IPS-15b (cell line): ENCODE measurements around the gene ZNF710.
"Not testable (repeated sequence)": the region's sequence is repeated elsewhere in the genome, so short reads cannot be mapped to it uniquely, and the experiment has no call there.

Experiments used
- H3K27me3 ChIP-seq: one replicate; pipeline ENCODE4 v1.6.1; 2013; ENCODE audit warnings: low read length; ENCODE audit not compliant: control insufficient read depth, insufficient read depth
- H3K36me3 ChIP-seq: one replicate; pipeline ENCODE4 v1.6.1; 2013; ENCODE audit warnings: low read length; ENCODE audit not compliant: control insufficient read depth, insufficient read depth
- H3K4me1 ChIP-seq: one replicate; pipeline ENCODE4 v1.6.1; 2013; ENCODE audit warnings: mild to moderate bottlenecking, low read length; ENCODE audit not compliant: control insufficient read depth, insufficient read depth
- H3K4me3 ChIP-seq: one replicate; pipeline ENCODE4 v1.5.1; 2013; ENCODE audit warnings: low read depth, low read length
- H3K9ac ChIP-seq: one replicate; pipeline ENCODE4 v1.6.1; 2013; ENCODE audit warnings: low read depth, mild to moderate bottlenecking, low read length
- H3K9me3 ChIP-seq: one replicate; pipeline ENCODE4 v1.6.1; 2013; ENCODE audit warnings: mild to moderate bottlenecking, low read length; ENCODE audit not compliant: control insufficient read depth, insufficient read depth

ZNF710 gene

GRCh38 chr15:89976246-89976600 lies 24.9 kb upstream of the ZNF710 start:
- Histone ChIP-seq H3K4me3 (no peak overlapping the region), H3K9me3 (peaks cover 5% of the 10 kb centered on the region), H3K27me3 (peaks cover 9% of the 10 kb centered on the region)

DNA sequence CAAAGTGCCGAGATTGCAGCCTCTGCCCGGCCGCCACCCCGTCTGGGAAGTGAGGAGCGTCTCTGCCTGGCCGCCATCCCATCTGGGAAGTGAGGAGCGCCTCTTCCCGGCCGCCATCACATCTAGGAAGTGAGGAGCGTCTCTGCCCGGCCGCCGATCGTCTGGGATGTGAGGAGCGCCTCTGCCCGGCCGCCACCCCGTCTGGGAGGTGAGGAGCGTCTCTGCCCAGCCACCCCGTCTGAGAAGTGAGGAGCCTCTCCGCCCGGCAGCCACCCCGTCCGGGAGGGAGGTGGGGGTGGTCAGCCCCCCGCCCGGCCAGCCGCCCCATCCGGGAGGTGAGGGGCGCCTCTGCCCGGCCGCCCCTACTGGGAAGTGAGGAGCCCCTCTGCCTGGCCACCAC lies 23.3 kb upstream of the ZNF710 start:
- not testable (repeated sequence) for H3K4me1 ChIP-seq, H3K9me3 ChIP-seq, H3K36me3 ChIP-seq, H3K9ac ChIP-seq, H3K4me3 ChIP-seq
- peaks cover 13% of the 10 kb centered on the region for H3K27me3 ChIP-seq

More at GRCh38 chr15:89976246-89976600, 24.9 kb upstream of the ZNF710 start:
- H3K36me3 ChIP-seq = no peaks in the 10 kb centered on the region
- no peak overlapping the region for H3K9ac ChIP-seq
- peaks cover under 1% of the 10 kb centered on the region for H3K4me1 ChIP-seq

DNA sequence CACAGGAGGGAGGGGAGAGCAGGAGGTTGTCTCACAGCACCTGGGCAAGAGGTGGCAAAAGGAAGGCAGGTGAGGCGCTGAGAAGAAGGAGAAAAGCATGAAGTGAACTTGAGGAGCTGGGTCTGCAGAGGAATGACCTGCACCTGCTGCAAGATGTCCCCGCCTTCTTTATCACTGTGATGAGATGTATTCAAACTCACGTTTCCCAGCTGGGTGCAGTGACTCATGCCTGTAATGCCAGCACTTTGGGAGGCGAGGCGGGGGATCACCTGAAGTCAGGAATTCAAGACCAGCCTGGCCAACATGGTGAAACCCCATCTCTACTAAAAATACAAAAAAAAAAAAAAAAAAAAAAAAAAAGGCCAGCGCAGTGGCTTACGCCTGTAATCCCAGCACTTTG lies 22.2 kb upstream of the ZNF710 start:
- peaks cover 5% of the 10 kb centered on the region for H3K9me3 ChIP-seq
- peaks cover 11% of the 10 kb centered on the region for H3K4me1 ChIP-seq
- peaks cover 16% of the 10 kb centered on the region for H3K27me3 ChIP-seq
- no peak overlapping the region for H3K9ac ChIP-seq
- H3K4me3 ChIP-seq = no peak overlapping the region
- no peaks in the 10 kb centered on the region for H3K36me3 ChIP-seq

- H3K9ac ChIP-seq = no peak overlapping the region
- peaks cover 21% of the 10 kb centered on the region for H3K27me3 ChIP-seq
Measured at GRCh38 chr15:89980896-89981295, 20.2 kb upstream of the ZNF710 start.

DNA sequence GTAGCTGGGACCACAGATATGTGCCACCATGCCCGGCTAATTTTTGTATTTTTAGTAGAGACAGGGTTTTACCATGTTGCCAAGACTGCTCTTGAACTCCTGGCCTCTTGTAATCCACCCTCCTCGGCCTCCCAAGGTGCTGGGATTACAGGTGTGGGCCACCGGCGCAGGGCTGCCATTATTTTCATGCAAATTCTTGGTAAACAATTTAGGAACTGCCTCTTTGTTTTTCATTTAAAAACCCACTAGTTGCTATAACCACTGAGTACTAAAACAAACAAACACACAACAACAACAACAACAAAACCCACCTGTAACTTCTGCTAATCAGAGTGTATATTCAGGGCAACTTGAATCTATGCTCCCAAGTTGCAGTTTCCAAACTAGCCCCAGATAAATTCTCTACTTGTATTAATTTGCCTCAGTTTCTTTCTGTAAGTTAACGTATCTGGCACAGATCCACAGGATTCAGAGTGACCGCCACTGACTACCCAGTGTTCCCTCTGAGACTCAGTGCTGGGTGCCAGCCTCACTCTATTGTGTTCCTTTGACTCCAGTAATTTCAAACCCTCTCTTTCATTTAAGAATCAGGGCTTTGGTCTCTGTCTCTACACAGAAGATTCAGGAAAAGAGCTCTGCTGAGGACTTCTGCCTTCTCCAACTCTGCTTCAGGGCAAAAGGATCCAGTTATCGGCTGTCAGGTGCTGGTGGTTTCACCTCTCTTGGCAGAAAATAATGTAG lies 18.6 kb upstream of the ZNF710 start:
- H3K9me3 ChIP-seq = peaks cover 4% of the 10 kb centered on the region
- H3K9ac ChIP-seq = no peak overlapping the region
- no peaks in the 10 kb centered on the region for H3K36me3 ChIP-seq
- H3K4me1 ChIP-seq = peaks cover 11% of the 10 kb centered on the region
- H3K4me3 ChIP-seq = peak overlapping the region; percentile 31
- H3K27me3 ChIP-seq = peaks cover 21% of the 10 kb centered on the region

More at GRCh38 chr15:89980896-89981295, 20.2 kb upstream of the ZNF710 start:
- Histone ChIP-seq H3K4me1 (peaks cover 11% of the 10 kb centered on the region), H3K9me3 (peaks cover 9% of the 10 kb centered on the region), H3K4me3 (no peak overlapping the region), H3K36me3 (no peaks in the 10 kb centered on the region)

- Histone ChIP-seq H3K27me3 (peaks cover 21% of the 10 kb centered on the region), H3K36me3 (no peaks in the 10 kb centered on the region), H3K9ac (no peak overlapping the region), H3K9me3 (peaks cover 4% of the 10 kb centered on the region), H3K4me1 (peaks cover 11% of the 10 kb centered on the region), H3K4me3 (no peak overlapping the region)
Measured at GRCh38 chr15:89984001-89984400, 17.1 kb upstream of the ZNF710 start.

- H3K4me1 ChIP-seq = peaks cover 11% of the 10 kb centered on the region
- H3K27me3 ChIP-seq = peaks cover 21% of the 10 kb centered on the region
- no peaks in the 10 kb centered on the region for H3K36me3 ChIP-seq
Measured at GRCh38 chr15:89984421-89985010, 16.6 kb upstream of the ZNF710 start.

DNA sequence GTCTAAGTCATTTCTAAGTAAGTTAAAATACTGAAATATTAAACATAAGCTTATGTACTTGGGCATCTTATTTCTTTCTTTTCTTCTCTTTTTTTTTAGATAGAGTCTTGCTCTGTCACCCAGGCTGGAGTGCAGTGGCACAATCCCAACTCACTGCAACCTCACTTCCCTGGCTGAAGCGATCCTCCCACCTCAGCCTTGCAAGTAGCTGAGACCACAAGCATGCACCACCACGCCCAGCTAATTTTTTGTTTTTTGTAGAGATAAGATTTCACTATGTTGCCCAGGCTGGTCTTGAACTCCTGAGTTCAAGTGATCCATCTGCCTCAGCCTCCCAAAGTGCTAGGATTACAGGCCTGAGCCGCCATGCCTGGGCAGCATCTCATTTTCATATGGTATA lies 16.0 kb upstream of the ZNF710 start:
- no peak overlapping the region for H3K9ac ChIP-seq
- H3K4me1 ChIP-seq = peaks cover 11% of the 10 kb centered on the region
- H3K36me3 ChIP-seq = no peaks in the 10 kb centered on the region
- H3K9me3 ChIP-seq = peaks cover 4% of the 10 kb centered on the region
- peaks cover 19% of the 10 kb centered on the region for H3K27me3 ChIP-seq
- H3K4me3 ChIP-seq = no peak overlapping the region

More at GRCh38 chr15:89984421-89985010, 16.6 kb upstream of the ZNF710 start:
- Histone ChIP-seq H3K9ac (no peak overlapping the region), H3K9me3 (peaks cover 4% of the 10 kb centered on the region), H3K4me3 (no peak overlapping the region)

DNA sequence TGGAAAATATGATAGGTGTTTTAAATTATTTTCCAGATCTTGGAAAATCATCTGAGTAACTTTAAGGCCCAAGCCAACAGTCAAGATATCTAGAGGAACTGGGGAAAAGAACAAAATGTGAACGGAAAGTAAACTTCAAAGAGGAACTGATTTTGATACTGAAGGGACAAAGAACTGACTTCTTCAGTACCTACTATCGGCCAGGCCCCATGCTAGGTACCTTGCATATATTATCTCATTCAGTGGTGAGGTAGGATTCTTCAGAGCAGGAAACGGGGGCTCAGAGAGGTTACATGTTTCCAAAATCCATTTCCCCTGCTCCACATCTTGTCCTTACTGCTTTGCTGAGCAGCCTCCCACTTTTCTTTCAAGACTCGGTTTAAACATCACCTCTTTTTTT lies 9.8 kb upstream of the ZNF710 start:
- no peak overlapping the region for H3K9ac ChIP-seq
- no peaks in the 10 kb centered on the region for H3K36me3 ChIP-seq
- peaks cover 2% of the 10 kb centered on the region for H3K27me3 ChIP-seq
- no peak overlapping the region for H3K4me3 ChIP-seq
- H3K9me3 ChIP-seq = no peaks in the 10 kb centered on the region
- no peaks in the 10 kb centered on the region for H3K4me1 ChIP-seq

DNA sequence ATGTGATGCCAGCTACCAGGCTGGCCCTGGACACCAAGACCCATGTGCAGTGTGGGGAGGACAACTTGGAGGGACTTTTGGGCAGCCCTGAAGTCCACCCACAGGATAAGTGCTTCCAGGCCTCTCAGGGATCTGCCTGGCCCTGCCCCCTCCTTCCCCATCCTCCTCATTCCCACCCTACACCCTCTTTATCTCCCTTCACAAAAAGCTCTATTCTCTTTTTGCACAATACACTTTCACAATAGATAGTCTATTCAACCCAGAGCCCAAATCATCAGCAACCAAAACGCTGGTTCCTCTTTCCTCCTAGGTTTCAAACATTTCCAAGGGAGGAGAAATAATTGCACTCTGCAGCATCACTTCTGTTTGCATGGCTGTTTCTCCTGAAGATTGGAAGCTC lies 7.8 kb upstream of the ZNF710 start:
- Histone ChIP-seq H3K36me3 (no peaks in the 10 kb centered on the region), H3K4me3 (no peak overlapping the region), H3K9ac (no peak overlapping the region), H3K4me1 (peaks cover 4% of the 10 kb centered on the region), H3K27me3 (peaks cover 2% of the 10 kb centered on the region), H3K9me3 (no peaks in the 10 kb centered on the region)

- Histone ChIP-seq H3K9ac (no peak overlapping the region), H3K4me1 (peaks cover 13% of the 10 kb centered on the region), H3K9me3 (no peaks in the 10 kb centered on the region), H3K36me3 (no peaks in the 10 kb centered on the region), H3K27me3 (peaks cover 2% of the 10 kb centered on the region), H3K4me3 (no peak overlapping the region)
Measured at GRCh38 chr15:89997079-89997478, 4.0 kb upstream of the ZNF710 start.

DNA sequence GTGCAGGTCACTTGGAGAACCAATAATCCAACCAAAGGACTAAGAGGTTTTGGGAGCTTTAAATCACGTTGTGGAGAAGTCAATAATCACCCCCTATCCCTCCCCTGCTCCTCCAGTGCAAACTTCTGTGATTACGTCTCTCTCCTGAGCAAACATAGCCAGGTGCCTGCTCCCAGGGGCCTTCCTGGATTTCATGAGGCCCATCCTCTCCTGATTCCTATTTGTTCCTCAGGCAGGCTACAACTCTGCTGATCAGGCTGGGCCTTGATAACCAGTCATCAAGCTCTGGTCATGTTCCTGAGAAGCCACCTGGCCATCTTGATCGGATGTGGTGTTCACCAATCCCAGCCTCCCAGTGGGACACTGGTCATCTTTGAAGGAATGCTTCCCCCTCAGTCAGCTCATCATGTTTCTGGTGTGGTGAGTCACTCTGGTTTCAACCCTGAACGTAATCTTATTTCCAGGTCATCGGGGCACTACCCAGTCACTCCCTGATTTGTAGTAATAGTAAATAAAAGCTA lies 2.9 kb upstream of the ZNF710 start:
- Histone ChIP-seq H3K36me3 (no peaks in the 10 kb centered on the region), H3K27me3 (peaks cover 3% of the 10 kb centered on the region), H3K4me1 (peaks cover 13% of the 10 kb centered on the region), H3K9ac (no peak overlapping the region), H3K4me3 (no peak overlapping the region), H3K9me3 (no peaks in the 10 kb centered on the region)
